NB4 (cell line): ENCODE results near the gene STAT6.

Source experiments
- MYC ChIP-seq: IDR thresholded peaks from 2 replicates; pipeline ENCODE4 v1.6.1; 2011; ENCODE audit warnings: low read depth, low read length
- POLR2A ChIP-seq: IDR thresholded peaks from 2 replicates; pipeline ENCODE4 v1.6.1; 2011; ENCODE audit warnings: mild to moderate bottlenecking; ENCODE audit not compliant: insufficient read length; ENCODE audit errors: extremely low read depth
- TF ChIP-seq, protein P1 (sequence below): IDR thresholded peaks from one replicate; pipeline ENCODE4 v1.5.1; 2012; ENCODE audit warnings: low read depth, low read length

DNA sequence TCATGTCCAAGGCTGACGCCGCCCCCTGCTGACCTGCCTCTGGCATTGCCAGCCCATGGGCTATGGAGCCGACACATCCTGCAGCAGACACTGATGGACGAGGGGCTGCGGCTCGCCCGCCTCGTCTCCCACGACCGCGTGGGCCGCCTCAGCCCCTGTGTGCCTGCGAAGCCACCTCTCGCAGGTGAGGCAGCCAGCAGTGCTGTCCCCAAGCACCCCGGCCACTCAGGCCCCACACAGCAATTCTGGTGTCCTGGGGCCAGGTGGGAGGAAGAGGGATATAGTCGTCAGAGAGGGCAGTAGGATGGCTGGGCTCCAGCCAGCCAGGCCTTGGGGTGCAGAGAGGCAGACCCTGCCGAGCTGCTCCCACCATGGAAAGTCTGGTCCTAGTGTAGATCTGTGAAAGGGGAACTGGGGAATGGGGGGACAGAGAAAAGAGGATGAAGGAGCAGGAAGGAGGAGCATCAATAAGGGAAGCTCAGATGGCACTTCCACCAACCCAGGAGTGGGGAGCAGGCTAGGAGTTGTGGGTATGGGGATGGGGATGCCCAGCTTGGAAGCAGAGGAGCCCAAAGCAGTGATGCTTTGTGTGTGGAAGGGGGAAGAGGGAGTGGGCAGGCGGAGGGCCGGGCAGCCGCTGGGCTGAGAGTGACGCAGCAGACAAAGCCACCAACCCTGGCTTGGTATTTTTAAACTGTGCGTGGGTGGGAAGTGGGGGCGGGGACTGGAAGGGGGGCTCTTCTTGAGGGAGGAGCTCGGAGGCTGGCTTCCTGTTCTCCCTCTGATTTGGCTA, 17.6 kb downstream of the STAT6 start:
- TF ChIP-seq MYC (no peak), POLR2A (no peak)
- TF ChIP-seq, protein P1, sequence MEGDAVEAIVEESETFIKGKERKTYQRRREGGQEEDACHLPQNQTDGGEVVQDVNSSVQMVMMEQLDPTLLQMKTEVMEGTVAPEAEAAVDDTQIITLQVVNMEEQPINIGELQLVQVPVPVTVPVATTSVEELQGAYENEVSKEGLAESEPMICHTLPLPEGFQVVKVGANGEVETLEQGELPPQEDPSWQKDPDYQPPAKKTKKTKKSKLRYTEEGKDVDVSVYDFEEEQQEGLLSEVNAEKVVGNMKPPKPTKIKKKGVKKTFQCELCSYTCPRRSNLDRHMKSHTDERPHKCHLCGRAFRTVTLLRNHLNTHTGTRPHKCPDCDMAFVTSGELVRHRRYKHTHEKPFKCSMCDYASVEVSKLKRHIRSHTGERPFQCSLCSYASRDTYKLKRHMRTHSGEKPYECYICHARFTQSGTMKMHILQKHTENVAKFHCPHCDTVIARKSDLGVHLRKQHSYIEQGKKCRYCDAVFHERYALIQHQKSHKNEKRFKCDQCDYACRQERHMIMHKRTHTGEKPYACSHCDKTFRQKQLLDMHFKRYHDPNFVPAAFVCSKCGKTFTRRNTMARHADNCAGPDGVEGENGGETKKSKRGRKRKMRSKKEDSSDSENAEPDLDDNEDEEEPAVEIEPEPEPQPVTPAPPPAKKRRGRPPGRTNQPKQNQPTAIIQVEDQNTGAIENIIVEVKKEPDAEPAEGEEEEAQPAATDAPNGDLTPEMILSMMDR, result peak; percentile 75
